Activated CD8-positive, alpha-beta T cell treated with anti-CD3 and anti-CD28 coated beads for 36 hours (primary cell): Measurements from ENCODE around the gene FAM200C. TPM values are rescaled to one million over a fixed set of nuclear protein-coding genes. Genes with fewer than 3 reads are reported as not detected.

Experiments used
- ATAC-seq: fragments of 200-7000 bp; cut with Tn5 transposase; one replicate; pipeline ENCODE4 v1.10.0; 2021; ENCODE audit warnings: mild to moderate bottlenecking, moderate library complexity
- CTCF ChIA-PET: fragments of 350-600 bp; sonication (Branson Sonifier 250); formaldehyde crosslinking; loops from one replicate; lab custom pipeline; 2021; ENCODE audit warnings: antibody characterized with exemption; lab: Charles Lee
- POLR2A ChIA-PET: fragments of 350-600 bp; sonication (Branson Sonifier 250); formaldehyde crosslinking; loops from one replicate; lab custom pipeline; 2021; ENCODE audit warnings: antibody characterized with exemption; lab: Charles Lee
- DNase-seq: peaks from one replicate; pipeline ENCODE4 v3.0.0-alpha.2; 2020
- H3K27ac Mint-ChIP-seq: one replicate; pipeline ENCODE4 v1.8.0; 2021; ENCODE audit warnings: mild to moderate bottlenecking, mixed read lengths
- H3K27me3 Mint-ChIP-seq: one replicate; pipeline ENCODE4 v1.8.0; 2021; ENCODE audit warnings: mixed read lengths
- H3K36me3 Mint-ChIP-seq: one replicate; pipeline ENCODE4 v1.8.0; 2021; ENCODE audit warnings: low read depth, mixed read lengths
- H3K4me1 Mint-ChIP-seq: one replicate; pipeline ENCODE4 v1.8.0; 2021; ENCODE audit warnings: low read depth, mixed read lengths
- H3K4me3 Mint-ChIP-seq: one replicate; pipeline ENCODE4 v1.8.0; 2021; ENCODE audit warnings: mild to moderate bottlenecking, moderate library complexity, mixed read lengths
- H3K9me3 Mint-ChIP-seq: one replicate; pipeline ENCODE4 v1.8.0; 2021; ENCODE audit warnings: mixed read lengths
- CTCF ChIP-seq: fragments of 200-600 bp; IDR thresholded peaks from one replicate; pipeline ENCODE4 v1.8.0; 2022; ENCODE audit warnings: antibody characterized with exemption, mild to moderate bottlenecking
- intact Hi-C: fragments of 100-400 bp; cut with micrococcal nuclease; formaldehyde crosslinking; loops from one replicate; pipeline ENCODE4 v1.10.0; 2022
- total RNA-seq, 2 experiments: library from RNA; stranded (reverse); gene quantifications; one replicate each; pipeline ENCODE4 v1.2.3, GENCODE V29; 2021

The FAM200C gene
- total RNA-seq, 2 experiments from 2014 or later: 0.83 to 0.97 TPM

DNA sequence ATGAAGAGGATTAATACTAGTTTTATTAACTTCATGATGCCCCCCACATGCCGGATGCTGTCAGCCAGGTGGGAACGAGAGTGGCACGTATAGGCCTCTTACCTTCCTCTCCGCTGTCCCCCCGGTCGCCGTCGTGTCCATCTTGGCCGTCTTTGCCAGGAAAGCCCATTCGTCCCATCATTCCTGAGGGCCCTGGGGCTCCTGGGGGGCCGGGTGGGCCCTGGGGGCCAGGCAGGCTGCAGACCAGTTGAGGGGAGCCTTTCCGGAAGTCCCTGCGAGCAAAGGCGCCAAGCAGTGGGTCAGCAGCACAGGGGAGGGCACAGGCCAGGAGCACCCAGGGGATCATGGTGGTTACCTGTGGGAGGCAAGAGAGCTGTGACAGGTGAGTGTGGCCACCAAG is 45.2 kb downstream of the FAM200C start:
- POLR2A ChIA-PET: no interaction called here
- Mint-ChIP-seq H3K9me3 (no peaks in the 10 kb centered on the region), H3K4me1 (no peaks in the 10 kb centered on the region), H3K27ac (no peak overlapping the region), H3K4me3 (no peak overlapping the region), H3K27me3 (no peaks in the 10 kb centered on the region), H3K36me3 (no peaks in the 10 kb centered on the region)
- DNase-seq (no peak), ATAC-seq (no peak)
- CTCF ChIA-PET: no interaction called here
- TF ChIP-seq CTCF: no peak
- intact Hi-C loops: no loop called here

GRCh38 chr5:160353379-160353778 is 46.5 kb downstream of the FAM200C start:
- Mint-ChIP-seq H3K9me3 (no peaks in the 10 kb centered on the region), H3K4me3 (no peak overlapping the region), H3K27me3 (no peaks in the 10 kb centered on the region), H3K36me3 (no peaks in the 10 kb centered on the region), H3K27ac (no peak overlapping the region), H3K4me1 (no peaks in the 10 kb centered on the region)
- no peak for TF ChIP-seq CTCF
- intact Hi-C loops: no loop called here
- ChIA-PET POLR2A (no interaction called here), CTCF (no interaction called here)
- DNase-seq (no peak), ATAC-seq (no peak)

GRCh38 chr5:160352308-160352707 is 47.5 kb downstream of the FAM200C start:
- Mint-ChIP-seq H3K4me3 (no peak overlapping the region), H3K9me3 (no peaks in the 10 kb centered on the region), H3K36me3 (no peaks in the 10 kb centered on the region), H3K27me3 (no peaks in the 10 kb centered on the region), H3K4me1 (no peaks in the 10 kb centered on the region), H3K27ac (no peak overlapping the region)
- no peak for TF ChIP-seq CTCF
- intact Hi-C loops: no loop called here
- POLR2A ChIA-PET: no interaction called here
- DNase-seq (no peak), ATAC-seq (no peak)
- CTCF ChIA-PET: interaction anchor here (1.1 to 1.6 kb wide), 4 partner anchors 9 to 330 kb away, joined by 3 to 10 read pairs (median 4); no protein-coding TSS in a partner anchor

DNA sequence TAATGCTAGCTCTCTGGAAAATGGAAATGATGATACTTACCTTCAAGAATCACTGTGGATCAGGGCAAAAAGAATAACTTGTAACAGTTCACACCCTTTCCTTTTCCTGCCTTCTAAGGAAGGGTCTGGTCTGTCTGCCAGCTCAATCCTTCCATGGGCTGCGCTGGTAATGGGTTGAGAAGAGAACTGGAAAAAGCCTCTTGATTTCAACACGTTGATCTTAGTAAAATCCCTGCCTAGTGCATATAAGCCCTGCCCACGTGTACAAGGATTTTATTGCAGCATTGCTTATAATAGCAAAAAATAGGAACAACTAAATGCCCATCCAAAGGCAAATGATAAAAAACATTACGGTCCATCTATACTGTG is 49.9 kb downstream of the FAM200C start:
- DNase-seq (no peak), ATAC-seq (no peak)
- Mint-ChIP-seq H3K36me3 (no peaks in the 10 kb centered on the region), H3K27ac (no peak overlapping the region), H3K27me3 (no peaks in the 10 kb centered on the region), H3K4me1 (no peaks in the 10 kb centered on the region), H3K9me3 (no peaks in the 10 kb centered on the region), H3K4me3 (no peak overlapping the region)
- intact Hi-C loops: loop anchor here (5.0 kb wide), 1 partner anchor 328 kb away; no protein-coding TSS in a partner anchor
- ChIA-PET CTCF (interaction anchor here (1.2 kb wide), 1 partner anchor 151 kb away, joined by 3 read pairs; no protein-coding TSS in a partner anchor), POLR2A (no interaction called here)
- TF ChIP-seq CTCF: no peak

GRCh38 chr5:160349249-160349934 is 50.5 kb downstream of the FAM200C start:
- DNase-seq: no peak
- ATAC-seq: no peak
- POLR2A ChIA-PET: no interaction called here
- intact Hi-C loops: loop anchor here (5.0 kb wide), 1 partner anchor 327 kb away; no protein-coding TSS in a partner anchor
- H3K4me3 Mint-ChIP-seq: no peak overlapping the region
- no peaks in the 10 kb centered on the region for H3K36me3 Mint-ChIP-seq
- no peaks in the 10 kb centered on the region for H3K4me1 Mint-ChIP-seq
- H3K27me3 Mint-ChIP-seq: no peaks in the 10 kb centered on the region
- no peak for TF ChIP-seq CTCF
- CTCF ChIA-PET: interaction anchor here (0.6 kb wide), 1 partner anchor 323 kb away, joined by 3 read pairs; no protein-coding TSS in a partner anchor
- H3K27ac Mint-ChIP-seq: no peak overlapping the region
- no peaks in the 10 kb centered on the region for H3K9me3 Mint-ChIP-seq
